Measurements from ENCODE around the gene AUTS2. TPM values are rescaled to one million over a fixed set of nuclear protein-coding genes. Genes with fewer than 3 reads are reported as not detected.

AUTS2 gene
- total and polyA plus RNA-seq, 2 experiments from 2014 or later, result 3.0 to 4.4 TPM

GRCh38 chr7:70210200-70210935 is 612.1 kb downstream of the AUTS2 start:
- Histone ChIP-seq H4K20me1 (ENCODE audit: insufficient read depth) (no peaks in the 10 kb centered on the region), H3K9me2 (ENCODE audit: insufficient read depth) (no peaks in the 10 kb centered on the region), H3K4me2 (ENCODE audit: unreplicated experiment) (no peak overlapping the region), H3K9ac (no peak overlapping the region), H3K9me3 (ENCODE audit: low read depth) (no peaks in the 10 kb centered on the region), H3F3A (ENCODE audit: insufficient read depth) (0 out of 2 replicates have a peak, but pooled peaks cover 5% of the 10 kb centered on the region), H3K27me3 (replicated peaks; ENCODE audit: insufficient read depth) (no peaks in the 10 kb centered on the region), H3K4me3 (no peak overlapping the region), H3K27ac (no peak overlapping the region), H3K79me2 (ENCODE audit: insufficient read depth) (no peaks in the 10 kb centered on the region), H2AFZ (no peak overlapping the region), H3K36me3 (ENCODE audit: low read depth) (no peaks in the 10 kb centered on the region), H3K4me1 (ENCODE audit: insufficient read depth) (peaks cover 4% of the 10 kb centered on the region; the same call in 1 of the 2 replicates)
- no peak for TF ChIP-seq EZH2phosphoT487 (IDR thresholded peaks at IDR 0.05; ENCODE audit: insufficient read depth, low read depth)
- TF ChIP-seq EZH2 (IDR thresholded peaks at IDR 0.05; ENCODE audit: insufficient read depth, poor library complexity, severe bottlenecking), result no peak
- WGBS, 2 experiments (ENCODE audit: low coverage in 1 of 2, low lambda C conversion rate in 2 of 2, missing lambda C conversion rate in 2 of 2), result 88 to 91% methylated on average over 5 of the region's 5 CpGs
- no peak for DNase-seq
- in situ Hi-C loops (cut with MboI), result no loop called here

- DNase-seq, result no peak
- H3K79me2 ChIP-seq (ENCODE audit: insufficient read depth), result no peaks in the 10 kb centered on the region
- H3K9ac ChIP-seq, result no peak overlapping the region
- no peak overlapping the region for H3K4me2 ChIP-seq (ENCODE audit: unreplicated experiment)
- TF ChIP-seq EZH2phosphoT487 (IDR thresholded peaks at IDR 0.05; ENCODE audit: insufficient read depth, low read depth), result no peak
- TF ChIP-seq EZH2 (IDR thresholded peaks at IDR 0.05; ENCODE audit: insufficient read depth, poor library complexity, severe bottlenecking), result no peak
- no peak overlapping the region for H3K27ac ChIP-seq
- peaks cover 9% of the 10 kb centered on the region; the same call in 1 of the 2 replicates for H3F3A ChIP-seq (ENCODE audit: insufficient read depth)
- H3K27me3 ChIP-seq (replicated peaks; ENCODE audit: insufficient read depth), result no peaks in the 10 kb centered on the region
- H4K20me1 ChIP-seq (ENCODE audit: insufficient read depth), result no peaks in the 10 kb centered on the region
- in situ Hi-C loops (cut with MboI), result no loop called here
- WGBS, 2 experiments (ENCODE audit: low coverage in 1 of 2, low lambda C conversion rate in 2 of 2, missing lambda C conversion rate in 2 of 2), result 94 to 97% methylated on average over 6 of the region's 6 CpGs
- no peaks in the 10 kb centered on the region for H3K9me2 ChIP-seq (ENCODE audit: insufficient read depth)
- peaks cover 8% of the 10 kb centered on the region for H3K4me1 ChIP-seq (ENCODE audit: insufficient read depth)
- no peaks in the 10 kb centered on the region for H3K9me3 ChIP-seq (ENCODE audit: low read depth)
- H2AFZ ChIP-seq, result no peak overlapping the region
- H3K36me3 ChIP-seq (ENCODE audit: low read depth), result no peaks in the 10 kb centered on the region
- no peak overlapping the region for H3K4me3 ChIP-seq
Measured at GRCh38 chr7:70210936-70211310, 612.6 kb downstream of the AUTS2 start.

GRCh38 chr7:70212281-70212680 is 614.0 kb downstream of the AUTS2 start:
- Histone ChIP-seq H3K36me3 (ENCODE audit: low read depth) (no peaks in the 10 kb centered on the region), H2AFZ (no peak overlapping the region), H4K20me1 (ENCODE audit: insufficient read depth) (no peaks in the 10 kb centered on the region), H3F3A (ENCODE audit: insufficient read depth) (peaks cover 12% of the 10 kb centered on the region; the same call in 1 of the 2 replicates), H3K27me3 (replicated peaks; ENCODE audit: insufficient read depth) (no peaks in the 10 kb centered on the region), H3K27ac (no peak overlapping the region), H3K4me2 (ENCODE audit: unreplicated experiment) (no peak overlapping the region), H3K79me2 (ENCODE audit: insufficient read depth) (no peaks in the 10 kb centered on the region), H3K9me3 (ENCODE audit: low read depth) (no peaks in the 10 kb centered on the region), H3K9ac (no peak overlapping the region), H3K4me3 (no peak overlapping the region), H3K9me2 (ENCODE audit: insufficient read depth) (no peaks in the 10 kb centered on the region), H3K4me1 (ENCODE audit: insufficient read depth) (peaks cover 10% of the 10 kb centered on the region)
- in situ Hi-C loops (cut with MboI), result no loop called here
- TF ChIP-seq EZH2 (IDR thresholded peaks at IDR 0.05; ENCODE audit: insufficient read depth, poor library complexity, severe bottlenecking), result no peak
- no peak for TF ChIP-seq EZH2phosphoT487 (IDR thresholded peaks at IDR 0.05; ENCODE audit: insufficient read depth, low read depth)
- 90 to 95% methylated on average over 6 of the region's 6 CpGs for WGBS, 2 experiments (ENCODE audit: low coverage in 1 of 2, low lambda C conversion rate in 2 of 2, missing lambda C conversion rate in 2 of 2)
- no peak for DNase-seq

GRCh38 chr7:70214071-70214470 is 615.8 kb downstream of the AUTS2 start:
- H3K9me3 ChIP-seq (ENCODE audit: low read depth), result no peaks in the 10 kb centered on the region
- no peak overlapping the region for H3K4me3 ChIP-seq
- in situ Hi-C loops (cut with MboI), result no loop called here
- H3K9ac ChIP-seq, result no peak overlapping the region
- no peak for DNase-seq
- TF ChIP-seq EZH2 (IDR thresholded peaks at IDR 0.05; ENCODE audit: insufficient read depth, poor library complexity, severe bottlenecking) (no peak), EZH2phosphoT487 (IDR thresholded peaks at IDR 0.05; ENCODE audit: insufficient read depth, low read depth) (no peak)
- no peaks in the 10 kb centered on the region for H3K36me3 ChIP-seq (ENCODE audit: low read depth)
- H3K79me2 ChIP-seq (ENCODE audit: insufficient read depth), result no peaks in the 10 kb centered on the region
- no peak overlapping the region for H2AFZ ChIP-seq
- peaks cover 10% of the 10 kb centered on the region; the same call in 1 of the 2 replicates for H3K4me1 ChIP-seq (ENCODE audit: insufficient read depth)
- H3K27ac ChIP-seq, result no peak overlapping the region
- H3F3A ChIP-seq (ENCODE audit: insufficient read depth), result peaks cover 7% of the 10 kb centered on the region; the same call in 1 of the 2 replicates
- no peaks in the 10 kb centered on the region for H4K20me1 ChIP-seq (ENCODE audit: insufficient read depth)
- no peak overlapping the region for H3K4me2 ChIP-seq (ENCODE audit: unreplicated experiment)
- no peaks in the 10 kb centered on the region for H3K27me3 ChIP-seq (replicated peaks; ENCODE audit: insufficient read depth)
- H3K9me2 ChIP-seq (ENCODE audit: insufficient read depth), result no peaks in the 10 kb centered on the region

All from GM23248 (cell line).